HepG2 (cell line): ENCODE results near the gene USP7. TPM values are rescaled to one million over a fixed set of nuclear protein-coding genes. Genes with fewer than 3 reads are reported as not detected.
A peak's percentile ranks its signal among the peaks of the same experiment; 100 is the strongest.

ENCODE experiments used
- MNT ChIP-seq: fragments of 450-650 bp; IDR thresholded peaks from 2 replicates; pipeline ENCODE4 v1.6.1; 2016
- RELA ChIP-seq: sonication (generic); formaldehyde crosslinking; IDR thresholded peaks from 2 replicates; pipeline ENCODE4 v1.4.0; 2020; ENCODE audit warnings: missing genetic modification reagents
- XRCC5 ChIP-seq: fragments of 200-400 bp; formaldehyde crosslinking; optimal IDR thresholded peaks from 2 replicates; pipeline ENCODE3; 2017; ENCODE audit warnings: mild to moderate bottlenecking, low read length
- ZNF160 ChIP-seq: sonication (generic); formaldehyde crosslinking; IDR thresholded peaks from 2 replicates; pipeline ENCODE4 v1.8.0; 2022; ENCODE audit warnings: mild to moderate bottlenecking, inconsistent platforms, missing genetic modification reagents
- ZNF253 ChIP-seq: sonication (generic); formaldehyde crosslinking; IDR thresholded peaks from 2 replicates; pipeline ENCODE4 v1.8.0; 2022; ENCODE audit warnings: mild to moderate bottlenecking, missing genetic modification reagents, borderline replicate concordance
- ZNF574 ChIP-seq: sonication (generic); formaldehyde crosslinking; IDR thresholded peaks from 2 replicates; pipeline ENCODE4 v1.4.0; 2020; ENCODE audit warnings: missing genetic modification reagents
- polyA plus RNA-seq, 8 experiments: library from polyadenylated mRNA; depleted of rRNA in 3 of 8; stranded (reverse) in 7 of 8; unstranded in 1 of 8; fragments of >200 nt; fragmentation: Illumina TruSeq in 4 of 8; extraction: Trizol in 4 of 8; gene quantifications; 2 replicates each; pipeline versions ENCODE4 v1.2.1 to v1.2.3, GENCODE V29; 2011 to 2016; ENCODE audit warnings: low read depth in 4 of 8, missing spikeins in 1 of 8, mixed read lengths in 1 of 8; ENCODE audit not compliant: insufficient read depth in 1 of 8
- total RNA-seq, 5 experiments: library from RNA; depleted of rRNA; stranded (reverse); fragments of >200 nt; fragmentation: Illumina TruSeq; extraction: Trizol; gene quantifications; 2 replicates each; pipeline ENCODE4 v1.2.3, GENCODE V29; 2016; ENCODE audit warnings: low read depth in 1 of 5
- TF ChIP-seq, protein P1 (sequence below): sonication (generic); formaldehyde crosslinking; IDR thresholded peaks from 2 replicates; pipeline ENCODE4 v1.5.0; 2020; ENCODE audit warnings: missing genetic modification reagents, mild to moderate bottlenecking, borderline replicate concordance
- TF ChIP-seq, protein P2 (sequence below): sonication (generic); formaldehyde crosslinking; IDR thresholded peaks from 2 replicates; pipeline ENCODE4 v1.5.1; 2020; ENCODE audit warnings: mild to moderate bottlenecking, missing genetic modification reagents, moderate library complexity
- TF ChIP-seq, protein P3 (sequence below): sonication (generic); formaldehyde crosslinking; IDR thresholded peaks from 2 replicates; pipeline ENCODE4 v1.4.0; 2020; ENCODE audit warnings: mild to moderate bottlenecking, missing genetic modification reagents
- TF ChIP-seq, protein P4 (sequence below): sonication (generic); formaldehyde crosslinking; IDR thresholded peaks from 2 replicates; pipeline ENCODE4 v1.4.0; 2020; ENCODE audit warnings: missing genetic modification reagents

Gene USP7
- total and polyA plus RNA-seq, 2 of the 13 experiments (the other 11 are each of a cell fraction or from before 2014, with no cell fraction given) = 52.5 to 173 TPM

- TF ChIP-seq, protein P1, sequence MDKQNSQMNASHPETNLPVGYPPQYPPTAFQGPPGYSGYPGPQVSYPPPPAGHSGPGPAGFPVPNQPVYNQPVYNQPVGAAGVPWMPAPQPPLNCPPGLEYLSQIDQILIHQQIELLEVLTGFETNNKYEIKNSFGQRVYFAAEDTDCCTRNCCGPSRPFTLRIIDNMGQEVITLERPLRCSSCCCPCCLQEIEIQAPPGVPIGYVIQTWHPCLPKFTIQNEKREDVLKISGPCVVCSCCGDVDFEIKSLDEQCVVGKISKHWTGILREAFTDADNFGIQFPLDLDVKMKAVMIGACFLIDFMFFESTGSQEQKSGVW (CRISPR knock-in tag) = no peak
- TF ChIP-seq, protein P2, sequence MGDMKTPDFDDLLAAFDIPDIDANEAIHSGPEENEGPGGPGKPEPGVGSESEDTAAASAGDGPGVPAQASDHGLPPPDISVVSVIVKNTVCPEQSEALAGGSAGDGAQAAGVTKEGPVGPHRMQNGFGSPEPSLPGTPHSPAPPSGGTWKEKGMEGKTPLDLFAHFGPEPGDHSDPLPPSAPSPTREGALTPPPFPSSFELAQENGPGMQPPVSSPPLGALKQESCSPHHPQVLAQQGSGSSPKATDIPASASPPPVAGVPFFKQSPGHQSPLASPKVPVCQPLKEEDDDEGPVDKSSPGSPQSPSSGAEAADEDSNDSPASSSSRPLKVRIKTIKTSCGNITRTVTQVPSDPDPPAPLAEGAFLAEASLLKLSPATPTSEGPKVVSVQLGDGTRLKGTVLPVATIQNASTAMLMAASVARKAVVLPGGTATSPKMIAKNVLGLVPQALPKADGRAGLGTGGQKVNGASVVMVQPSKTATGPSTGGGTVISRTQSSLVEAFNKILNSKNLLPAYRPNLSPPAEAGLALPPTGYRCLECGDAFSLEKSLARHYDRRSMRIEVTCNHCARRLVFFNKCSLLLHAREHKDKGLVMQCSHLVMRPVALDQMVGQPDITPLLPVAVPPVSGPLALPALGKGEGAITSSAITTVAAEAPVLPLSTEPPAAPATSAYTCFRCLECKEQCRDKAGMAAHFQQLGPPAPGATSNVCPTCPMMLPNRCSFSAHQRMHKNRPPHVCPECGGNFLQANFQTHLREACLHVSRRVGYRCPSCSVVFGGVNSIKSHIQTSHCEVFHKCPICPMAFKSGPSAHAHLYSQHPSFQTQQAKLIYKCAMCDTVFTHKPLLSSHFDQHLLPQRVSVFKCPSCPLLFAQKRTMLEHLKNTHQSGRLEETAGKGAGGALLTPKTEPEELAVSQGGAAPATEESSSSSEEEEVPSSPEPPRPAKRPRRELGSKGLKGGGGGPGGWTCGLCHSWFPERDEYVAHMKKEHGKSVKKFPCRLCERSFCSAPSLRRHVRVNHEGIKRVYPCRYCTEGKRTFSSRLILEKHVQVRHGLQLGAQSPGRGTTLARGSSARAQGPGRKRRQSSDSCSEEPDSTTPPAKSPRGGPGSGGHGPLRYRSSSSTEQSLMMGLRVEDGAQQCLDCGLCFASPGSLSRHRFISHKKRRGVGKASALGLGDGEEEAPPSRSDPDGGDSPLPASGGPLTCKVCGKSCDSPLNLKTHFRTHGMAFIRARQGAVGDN (CRISPR knock-in tag) = peak; percentile 79
- TF ChIP-seq, protein P3, sequence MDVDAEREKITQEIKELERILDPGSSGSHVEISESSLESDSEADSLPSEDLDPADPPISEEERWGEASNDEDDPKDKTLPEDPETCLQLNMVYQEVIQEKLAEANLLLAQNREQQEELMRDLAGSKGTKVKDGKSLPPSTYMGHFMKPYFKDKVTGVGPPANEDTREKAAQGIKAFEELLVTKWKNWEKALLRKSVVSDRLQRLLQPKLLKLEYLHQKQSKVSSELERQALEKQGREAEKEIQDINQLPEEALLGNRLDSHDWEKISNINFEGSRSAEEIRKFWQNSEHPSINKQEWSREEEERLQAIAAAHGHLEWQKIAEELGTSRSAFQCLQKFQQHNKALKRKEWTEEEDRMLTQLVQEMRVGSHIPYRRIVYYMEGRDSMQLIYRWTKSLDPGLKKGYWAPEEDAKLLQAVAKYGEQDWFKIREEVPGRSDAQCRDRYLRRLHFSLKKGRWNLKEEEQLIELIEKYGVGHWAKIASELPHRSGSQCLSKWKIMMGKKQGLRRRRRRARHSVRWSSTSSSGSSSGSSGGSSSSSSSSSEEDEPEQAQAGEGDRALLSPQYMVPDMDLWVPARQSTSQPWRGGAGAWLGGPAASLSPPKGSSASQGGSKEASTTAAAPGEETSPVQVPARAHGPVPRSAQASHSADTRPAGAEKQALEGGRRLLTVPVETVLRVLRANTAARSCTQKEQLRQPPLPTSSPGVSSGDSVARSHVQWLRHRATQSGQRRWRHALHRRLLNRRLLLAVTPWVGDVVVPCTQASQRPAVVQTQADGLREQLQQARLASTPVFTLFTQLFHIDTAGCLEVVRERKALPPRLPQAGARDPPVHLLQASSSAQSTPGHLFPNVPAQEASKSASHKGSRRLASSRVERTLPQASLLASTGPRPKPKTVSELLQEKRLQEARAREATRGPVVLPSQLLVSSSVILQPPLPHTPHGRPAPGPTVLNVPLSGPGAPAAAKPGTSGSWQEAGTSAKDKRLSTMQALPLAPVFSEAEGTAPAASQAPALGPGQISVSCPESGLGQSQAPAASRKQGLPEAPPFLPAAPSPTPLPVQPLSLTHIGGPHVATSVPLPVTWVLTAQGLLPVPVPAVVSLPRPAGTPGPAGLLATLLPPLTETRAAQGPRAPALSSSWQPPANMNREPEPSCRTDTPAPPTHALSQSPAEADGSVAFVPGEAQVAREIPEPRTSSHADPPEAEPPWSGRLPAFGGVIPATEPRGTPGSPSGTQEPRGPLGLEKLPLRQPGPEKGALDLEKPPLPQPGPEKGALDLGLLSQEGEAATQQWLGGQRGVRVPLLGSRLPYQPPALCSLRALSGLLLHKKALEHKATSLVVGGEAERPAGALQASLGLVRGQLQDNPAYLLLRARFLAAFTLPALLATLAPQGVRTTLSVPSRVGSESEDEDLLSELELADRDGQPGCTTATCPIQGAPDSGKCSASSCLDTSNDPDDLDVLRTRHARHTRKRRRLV (CRISPR knock-in tag) = peak; percentile 68; the same call in 1 of the 2 replicates
- TF ChIP-seq ZNF253 (CRISPR knock-in tag) = peak; percentile 51; the same call in 1 of the 2 replicates
- TF ChIP-seq, protein P4, sequence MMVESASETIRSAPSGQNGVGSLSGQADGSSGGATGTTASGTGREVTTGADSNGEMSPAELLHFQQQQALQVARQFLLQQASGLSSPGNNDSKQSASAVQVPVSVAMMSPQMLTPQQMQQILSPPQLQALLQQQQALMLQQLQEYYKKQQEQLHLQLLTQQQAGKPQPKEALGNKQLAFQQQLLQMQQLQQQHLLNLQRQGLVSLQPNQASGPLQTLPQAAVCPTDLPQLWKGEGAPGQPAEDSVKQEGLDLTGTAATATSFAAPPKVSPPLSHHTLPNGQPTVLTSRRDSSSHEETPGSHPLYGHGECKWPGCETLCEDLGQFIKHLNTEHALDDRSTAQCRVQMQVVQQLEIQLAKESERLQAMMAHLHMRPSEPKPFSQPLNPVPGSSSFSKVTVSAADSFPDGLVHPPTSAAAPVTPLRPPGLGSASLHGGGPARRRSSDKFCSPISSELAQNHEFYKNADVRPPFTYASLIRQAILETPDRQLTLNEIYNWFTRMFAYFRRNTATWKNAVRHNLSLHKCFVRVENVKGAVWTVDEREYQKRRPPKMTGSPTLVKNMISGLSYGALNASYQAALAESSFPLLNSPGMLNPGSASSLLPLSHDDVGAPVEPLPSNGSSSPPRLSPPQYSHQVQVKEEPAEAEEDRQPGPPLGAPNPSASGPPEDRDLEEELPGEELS (CRISPR knock-in tag) = no peak
- TF ChIP-seq RELA (CRISPR knock-in tag) = no peak
- TF ChIP-seq XRCC5 = peak; percentile 65
- peak; percentile 68 for TF ChIP-seq ZNF574
- TF ChIP-seq MNT = no peak
- peak; percentile 84 for TF ChIP-seq ZNF160 (CRISPR knock-in tag)
Observed at GRCh38 chr16:8868416-8869211, 95.1 kb downstream of the USP7 start, which contains the start of gene CARHSP1 (continued).
